Measurements from ENCODE around the gene DDX1.

DDX1 gene

GRCh38 chr2:15559379-15560139, 32.1 kb upstream of the DDX1 start:
- DNase-seq (ENCODE audit: low spot score) = no peak
- no peak for TF ChIP-seq CTCF (IDR thresholded peaks at IDR 0.05; ENCODE audit: extremely low read depth, missing control alignments)

GRCh38 chr2:15560140-15560987, 31.3 kb upstream of the DDX1 start:
- no peak for TF ChIP-seq CTCF (IDR thresholded peaks at IDR 0.05; ENCODE audit: extremely low read depth, missing control alignments)
- DNase-seq (ENCODE audit: low spot score) = peak; percentile 26

- peak; percentile 81 for DNase-seq (ENCODE audit: low spot score)
- TF ChIP-seq CTCF (IDR thresholded peaks at IDR 0.05; ENCODE audit: extremely low read depth, missing control alignments) = no peak
Measured at GRCh38 chr2:15560988-15561573, 30.6 kb upstream of the DDX1 start, which contains the start of gene NBAS. NBAS (minus strand) TSS chr2:15561334; CDS start chr2:15561304, 30 bp downstream.

- peak; percentile 38 for DNase-seq (ENCODE audit: low spot score)
Measured at GRCh38 chr2:15561574-15562344, 29.9 kb upstream of the DDX1 start.

GRCh38 chr2:15562354-15563031, 29.2 kb upstream of the DDX1 start:
- no peak for TF ChIP-seq CTCF (IDR thresholded peaks at IDR 0.05; ENCODE audit: extremely low read depth, missing control alignments)
- DNase-seq (ENCODE audit: low spot score) = no peak

More at GRCh38 chr2:15561574-15562344, 29.9 kb upstream of the DDX1 start:
- TF ChIP-seq CTCF (IDR thresholded peaks at IDR 0.05; ENCODE audit: extremely low read depth, missing control alignments) = no peak

- DNase-seq (ENCODE audit: low spot score) = no peak
- TF ChIP-seq CTCF (IDR thresholded peaks at IDR 0.05; ENCODE audit: extremely low read depth, missing control alignments) = no peak
Measured at GRCh38 chr2:15563227-15564100, 28.2 kb upstream of the DDX1 start.
